ENCODE measurements around the gene ST3GAL3.

ST3GAL3 gene

DNA sequence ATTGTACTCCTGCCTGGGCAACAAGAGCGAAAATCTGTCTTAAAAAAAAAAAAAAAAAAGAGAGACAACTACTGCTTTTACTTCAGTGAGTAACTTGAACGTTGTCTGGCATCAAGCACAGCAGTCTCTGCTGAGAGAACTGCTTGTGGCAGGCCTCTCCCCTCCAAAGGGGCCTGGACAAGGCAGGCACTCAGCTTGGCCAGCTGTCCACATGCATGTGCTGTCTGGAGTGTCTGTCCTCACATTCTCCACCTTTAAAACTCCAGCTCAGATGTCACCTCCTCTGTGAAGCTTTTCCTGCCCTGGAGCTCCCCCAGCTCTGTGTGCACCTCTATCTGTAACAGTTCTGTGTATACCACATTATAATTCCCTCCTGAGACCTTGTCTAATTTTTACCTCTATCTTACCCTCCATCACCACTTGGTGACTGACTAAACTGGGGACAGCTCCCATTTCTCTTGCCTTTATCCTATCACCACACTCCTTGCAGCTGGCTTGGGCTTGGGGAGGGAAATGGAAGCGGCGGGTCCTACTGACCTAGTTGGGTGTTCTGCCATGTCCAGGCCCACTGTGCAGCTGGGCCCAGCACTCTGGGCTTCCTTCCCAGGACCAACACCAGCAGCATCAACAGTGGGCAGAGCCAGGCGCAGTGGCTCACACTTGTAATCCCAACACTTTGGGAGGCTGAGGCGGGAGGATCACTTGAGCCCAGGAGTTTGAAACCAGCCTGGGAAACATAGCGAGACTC is 154.8 kb downstream of the ST3GAL3 start:
- 96% methylated on average over 5 of the region's 7 CpGs for WGBS
- Histone ChIP-seq H3K4me1 (ENCODE audit: control insufficient read depth, insufficient read depth, low read depth, low read length) (peaks cover 19% of the 10 kb centered on the region), H2BK5ac (ENCODE audit: low read depth, low read length, poor library complexity, severe bottlenecking) (no peak overlapping the region), H4K8ac (ENCODE audit: low read length) (no peak overlapping the region), H2BK15ac (ENCODE audit: low read depth, poor library complexity, severe bottlenecking) (no peak overlapping the region), H2AFZ (ENCODE audit: low read depth, low read length) (no peak overlapping the region), H3K27ac (ENCODE audit: low read length, poor library complexity, severe bottlenecking) (no peak overlapping the region), H3K9me3 (ENCODE audit: control insufficient read depth, low read length) (no peaks in the 10 kb centered on the region), H3K4ac (ENCODE audit: low read depth in 1 of 2, low read length in 2 of 2) (no peak overlapping the region), H3K23ac (ENCODE audit: low read length in 2 of 2) (no peak overlapping the region), H3K18ac (ENCODE audit: low read depth in 1 of 2, low read length in 2 of 2) (no peak overlapping the region), H4K91ac (ENCODE audit: low read length) (no peak overlapping the region), H2AK5ac (ENCODE audit: low read length, severe bottlenecking) (no peak overlapping the region), H3K9ac (ENCODE audit: low read length) (no peak overlapping the region), H3K4me3 (ENCODE audit: insufficient read depth in 1 of 2, low read depth in 1 of 2, low read length in 2 of 2) (no peak overlapping the region), H3K4me2 (ENCODE audit: low read length, poor library complexity, severe bottlenecking) (no peak overlapping the region), H3K79me1 (replicated peaks; ENCODE audit: low read length, poor library complexity, severe bottlenecking) (peaks cover 21% of the 10 kb centered on the region), H2BK12ac (ENCODE audit: low read length in 2 of 2) (no peak overlapping the region), H3K27me3 (ENCODE audit: control insufficient read depth in 1 of 2, insufficient read depth in 1 of 2, low read length in 2 of 2) (no peaks in the 10 kb centered on the region), H3K14ac (ENCODE audit: low read length in 2 of 2) (no peak overlapping the region), H3K36me3 (ENCODE audit: control insufficient read depth in 1 of 2, insufficient read depth in 2 of 2, low read depth in 1 of 2, low read length in 2 of 2) (peaks cover 10 to 13% of the 10 kb centered on the region in 2 experiments), H2BK120ac (ENCODE audit: low read depth, low read length) (no peak overlapping the region)
- DNase-seq, result no peak

DNA sequence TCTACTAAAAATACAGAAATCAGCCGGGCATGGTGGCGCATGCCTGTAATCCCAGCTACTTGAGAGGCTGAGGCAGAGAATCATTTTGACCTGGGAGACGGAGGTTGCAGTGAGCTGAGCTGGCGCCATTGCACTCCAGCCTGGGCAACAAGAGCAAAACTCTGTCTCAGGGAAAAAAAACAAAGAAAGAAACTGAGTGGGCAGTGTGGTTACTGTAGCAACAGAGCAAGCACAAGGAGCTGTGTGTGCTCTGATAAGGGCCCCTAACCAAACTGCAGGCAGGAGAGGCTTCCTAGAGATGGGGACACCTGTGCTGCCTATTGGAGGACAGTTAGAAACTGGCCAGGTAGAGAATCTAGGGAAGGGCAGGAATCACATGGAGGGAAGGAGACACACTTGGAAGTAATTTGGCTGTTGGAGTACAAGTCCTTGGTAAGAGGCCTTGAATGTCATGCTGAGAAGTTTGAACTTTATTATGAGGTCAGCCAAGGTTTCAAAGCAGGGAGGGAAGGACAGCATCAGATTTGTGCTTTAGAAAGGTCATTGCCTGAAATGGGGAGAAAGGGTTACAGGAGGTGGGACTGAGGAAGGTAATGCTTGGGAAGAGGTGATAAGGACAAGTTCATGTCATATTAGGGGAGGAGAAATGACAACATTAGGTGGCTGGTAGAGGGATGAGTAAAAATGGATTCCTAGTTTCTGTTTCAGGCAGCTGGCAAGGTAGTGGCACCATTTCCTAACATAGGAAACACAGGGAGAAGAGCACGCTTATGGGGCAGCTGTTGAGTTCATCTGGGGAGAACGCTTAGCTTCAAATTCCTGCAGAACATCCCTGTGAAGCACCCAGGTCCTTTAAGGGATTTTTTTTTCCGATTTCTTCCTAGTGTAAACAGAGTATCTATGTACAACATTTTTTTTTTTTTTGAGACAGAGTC is 157.0 kb downstream of the ST3GAL3 start:
- no peaks in the 10 kb centered on the region for H3K9me3 ChIP-seq (ENCODE audit: control insufficient read depth, low read length)
- peaks cover 6 to 13% of the 10 kb centered on the region in 2 experiments for H3K36me3 ChIP-seq (ENCODE audit: control insufficient read depth in 1 of 2, insufficient read depth in 2 of 2, low read depth in 1 of 2, low read length in 2 of 2)
- no peak overlapping the region for H2BK5ac ChIP-seq (ENCODE audit: low read depth, low read length, poor library complexity, severe bottlenecking)
- H2BK120ac ChIP-seq (ENCODE audit: low read depth, low read length), result no peak overlapping the region
- no peak overlapping the region for H3K4me3 ChIP-seq (ENCODE audit: insufficient read depth in 1 of 2, low read depth in 1 of 2, low read length in 2 of 2)
- peaks cover 29% of the 10 kb centered on the region for H3K79me1 ChIP-seq (replicated peaks; ENCODE audit: low read length, poor library complexity, severe bottlenecking)
- H3K4me2 ChIP-seq (ENCODE audit: low read length, poor library complexity, severe bottlenecking), result no peak overlapping the region
- H3K27me3 ChIP-seq (ENCODE audit: control insufficient read depth in 1 of 2, insufficient read depth in 1 of 2, low read length in 2 of 2), result peaks cover 0 to 3% of the 10 kb centered on the region in 2 experiments
- H4K8ac ChIP-seq (ENCODE audit: low read length), result no peak overlapping the region
- no peak overlapping the region for H2AFZ ChIP-seq (ENCODE audit: low read depth, low read length)
- no peak overlapping the region for H3K18ac ChIP-seq (ENCODE audit: low read depth in 1 of 2, low read length in 2 of 2)
- no peak overlapping the region for H3K14ac ChIP-seq (ENCODE audit: low read length in 2 of 2)
- H3K9ac ChIP-seq (ENCODE audit: low read length), result no peak overlapping the region
- H3K27ac ChIP-seq (ENCODE audit: low read length, poor library complexity, severe bottlenecking), result no peak overlapping the region
- no peak overlapping the region for H4K91ac ChIP-seq (ENCODE audit: low read length)
- H3K23ac ChIP-seq (ENCODE audit: low read length in 2 of 2), result no peak overlapping the region
- no peak overlapping the region for H3K4ac ChIP-seq (ENCODE audit: low read depth in 1 of 2, low read length in 2 of 2)
- H2BK15ac ChIP-seq (ENCODE audit: low read depth, poor library complexity, severe bottlenecking), result no peak overlapping the region
- peaks cover 9% of the 10 kb centered on the region for H3K4me1 ChIP-seq (ENCODE audit: control insufficient read depth, insufficient read depth, low read depth, low read length)
- DNase-seq, result no peak
- WGBS, result over 99% methylated on average over 6 of the region's 7 CpGs
- no peak overlapping the region for H2BK12ac ChIP-seq (ENCODE audit: low read length in 2 of 2)
- no peak overlapping the region for H2AK5ac ChIP-seq (ENCODE audit: low read length, severe bottlenecking)

DNA sequence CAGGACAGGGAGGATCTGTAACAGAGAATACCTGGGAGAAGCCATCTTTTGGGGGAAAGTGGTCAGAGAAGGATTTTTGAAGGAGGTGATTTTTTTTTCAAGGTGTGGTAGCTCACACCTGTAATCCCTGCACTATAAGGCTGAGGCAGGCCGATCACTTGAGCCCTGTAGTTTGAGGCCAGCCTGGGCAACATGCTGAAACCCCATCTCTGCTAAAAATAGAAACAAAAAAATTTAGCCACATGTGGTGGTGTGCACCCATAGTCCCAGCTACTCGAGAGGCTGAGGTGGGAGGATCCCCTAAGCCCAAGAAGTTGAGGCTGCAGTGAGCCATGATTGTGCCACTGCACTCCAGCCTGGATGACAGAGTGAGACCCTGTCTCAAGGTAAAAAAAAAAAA is 158.9 kb downstream of the ST3GAL3 start:
- H2AFZ ChIP-seq (ENCODE audit: low read depth, low read length), result no peak overlapping the region
- peaks cover 0 to 9% of the 10 kb centered on the region in 2 experiments for H3K27me3 ChIP-seq (ENCODE audit: control insufficient read depth in 1 of 2, insufficient read depth in 1 of 2, low read length in 2 of 2)
- 91% methylated on average over 2 of the region's 2 CpGs for WGBS
- no peak overlapping the region for H4K91ac ChIP-seq (ENCODE audit: low read length)
- no peak for DNase-seq
- peaks cover 10% of the 10 kb centered on the region for H3K4me1 ChIP-seq (ENCODE audit: control insufficient read depth, insufficient read depth, low read depth, low read length)
- H3K36me3 ChIP-seq (ENCODE audit: control insufficient read depth in 1 of 2, insufficient read depth in 2 of 2, low read depth in 1 of 2, low read length in 2 of 2), result peaks cover 0 to 8% of the 10 kb centered on the region in 2 experiments
- H2AK5ac ChIP-seq (ENCODE audit: low read length, severe bottlenecking), result no peak overlapping the region
- no peak overlapping the region for H2BK5ac ChIP-seq (ENCODE audit: low read depth, low read length, poor library complexity, severe bottlenecking)
- H4K8ac ChIP-seq (ENCODE audit: low read length), result no peak overlapping the region
- H3K14ac ChIP-seq (ENCODE audit: low read length in 2 of 2), result no peak overlapping the region
- H2BK15ac ChIP-seq (ENCODE audit: low read depth, poor library complexity, severe bottlenecking), result no peak overlapping the region
- H3K23ac ChIP-seq (ENCODE audit: low read length in 2 of 2), result no peak overlapping the region
- H3K4ac ChIP-seq (ENCODE audit: low read depth in 1 of 2, low read length in 2 of 2), result no peak overlapping the region
- H3K4me2 ChIP-seq (ENCODE audit: low read length, poor library complexity, severe bottlenecking), result no peak overlapping the region
- H2BK12ac ChIP-seq (ENCODE audit: low read length in 2 of 2), result no peak overlapping the region
- no peak overlapping the region for H3K27ac ChIP-seq (ENCODE audit: low read length, poor library complexity, severe bottlenecking)
- no peak overlapping the region for H3K9ac ChIP-seq (ENCODE audit: low read length)
- no peak overlapping the region for H2BK120ac ChIP-seq (ENCODE audit: low read depth, low read length)
- H3K18ac ChIP-seq (ENCODE audit: low read depth in 1 of 2, low read length in 2 of 2), result no peak overlapping the region
- H3K4me3 ChIP-seq (ENCODE audit: insufficient read depth in 1 of 2, low read depth in 1 of 2, low read length in 2 of 2), result no peak overlapping the region
- H3K79me1 ChIP-seq (replicated peaks; ENCODE audit: low read length, poor library complexity, severe bottlenecking), result peaks cover 28% of the 10 kb centered on the region
- H3K9me3 ChIP-seq (ENCODE audit: control insufficient read depth, low read length), result no peaks in the 10 kb centered on the region

Measured in mesenchymal stem cell (in vitro differentiated cells and primary cell).